Lung (tissue), 12 donors: ENCODE data around the gene TMEM31. TPM values are rescaled to one million over a fixed set of nuclear protein-coding genes. Genes with fewer than 3 reads are reported as not detected.

Experiments used
- ATAC-seq: fragments of 200-7000 bp; cut with Tn5 transposase; one replicate; pipeline ENCODE4 v1.9.1; 2020; ENCODE audit warnings: moderate number of reproducible peaks; ENCODE audit not compliant: insufficient read depth, low FRiP score
- DNase-seq, 3 donors: peaks; one replicate each; pipeline ENCODE4 v3.0.0-alpha.2; 2013 to 2017
- H3K27ac ChIP-seq, 2 donors: one replicate each; pipeline ENCODE4 v1.5.1; 2013; ENCODE audit warnings: mild to moderate bottlenecking in 2 of 2, moderate library complexity in 2 of 2, control low read depth in 1 of 2, inconsistent platforms in 1 of 2, low read depth in 1 of 2, low read length in 1 of 2
- H3K27me3 ChIP-seq, 3 donors: one replicate each; pipeline ENCODE4 v1.5.1; 2013; ENCODE audit warnings: low read length in 2 of 3; ENCODE audit not compliant: control insufficient read depth in 3 of 3, insufficient read depth in 3 of 3
- H3K36me3 ChIP-seq, 4 donors: one replicate each; pipeline ENCODE4 v1.5.1; 2013; ENCODE audit warnings: low read length in 4 of 4, mild to moderate bottlenecking in 1 of 4, moderate library complexity in 1 of 4; ENCODE audit not compliant: control insufficient read depth in 4 of 4, insufficient read depth in 4 of 4
- H3K4me1 ChIP-seq, 5 donors: one replicate each; pipeline ENCODE4 v1.5.1; 2013; ENCODE audit warnings: low read length in 5 of 5, mild to moderate bottlenecking in 2 of 5, moderate library complexity in 1 of 5; ENCODE audit not compliant: control insufficient read depth in 5 of 5, insufficient read depth in 5 of 5
- H3K4me3 ChIP-seq: one replicate; pipeline ENCODE4 v1.5.1; 2013; ENCODE audit warnings: mild to moderate bottlenecking, control low read depth, moderate library complexity
- H3K9ac ChIP-seq, 2 donors: one replicate each; pipeline ENCODE4 v1.5.1; 2013; ENCODE audit warnings: low read length in 2 of 2, control low read depth in 1 of 2; ENCODE audit not compliant: insufficient read depth in 1 of 2
- H3K9me3 ChIP-seq, 4 donors: one replicate each; pipeline ENCODE4 v1.5.1; 2013; ENCODE audit warnings: low read length in 3 of 4, mild to moderate bottlenecking in 1 of 4, moderate library complexity in 1 of 4; ENCODE audit not compliant: control insufficient read depth in 4 of 4, insufficient read depth in 3 of 4
- CTCF ChIP-seq: IDR thresholded peaks from 2 replicates; pipeline ENCODE4 v1.5.1; 2012; ENCODE audit warnings: mild to moderate bottlenecking; ENCODE audit errors: control extremely low read depth, extremely low read depth
- WGBS, 2 donors: extraction: QIAGEN DNeasy Blood & Tissue Kit; methylation state at CpG; one replicate each; pipeline ENCODE4 v1.1.7; 2013; 5-methylcytosine and 5-hydroxymethylcytosine counted together
- polyA plus RNA-seq, 2 donors: library from polyadenylated mRNA; stranded (reverse); fragments of 200-250 nt; gene quantifications; one replicate each; pipeline ENCODE4 v1.2.1, GENCODE V29; 2013
- total RNA-seq, 2 donors: library from RNA; depleted of rRNA in 1 of 2; stranded (reverse); fragments of >200 nt in 1 of 2; gene quantifications; one replicate each; pipeline ENCODE4 v1.2.1, GENCODE V29; 2014 to 2021
- donor health status: control.
- donor health status: control.
- donor health status: Bipolar disorder and iron deficiency.
- donor health status: healthy.
- donor health status: DM: yes; HTN: yes; CAD: no.

TMEM31 gene
- total and polyA plus RNA-seq, 4 donors = 0.30 to 0.65 TPM; not detected in 2

- DNase-seq (peak in 2 of 3 donors; percentile 24 to 63), ATAC-seq (no peak)
- H3K9ac ChIP-seq = no peak overlapping the region
- peak overlapping the region in 1 of 2 donors; percentile 12 for H3K27ac ChIP-seq
- H3K9me3 ChIP-seq = no peaks in the 10 kb centered on the region
- no peaks in the 10 kb centered on the region for H3K36me3 ChIP-seq
- 37 to 48% methylated on average over 8 of the region's 8 CpGs for WGBS, 2 donors
- no peak overlapping the region for H3K4me3 ChIP-seq
- H3K4me1 ChIP-seq = peaks cover 0 to 4% (median 0%) of the 10 kb centered on the region in 5 donors
- peaks cover 0 to 48% (median 12%) of the 10 kb centered on the region in 3 donors for H3K27me3 ChIP-seq
- no peak for TF ChIP-seq CTCF
Measured at GRCh38 chrX:103730796-103731493, 20.2 kb downstream of the TMEM31 start.

GRCh38 chrX:103733017-103733416 is 22.3 kb downstream of the TMEM31 start:
- DNase-seq (no peak), ATAC-seq (no peak)
- H3K27ac ChIP-seq = no peak overlapping the region
- no peaks in the 10 kb centered on the region for H3K36me3 ChIP-seq
- H3K9ac ChIP-seq = no peak overlapping the region
- no peaks in the 10 kb centered on the region for H3K9me3 ChIP-seq
- 92 to 94% methylated on average over 1 of the region's 1 CpG for WGBS, 2 donors
- H3K27me3 ChIP-seq = peaks cover 0 to 56% (median 14%) of the 10 kb centered on the region in 3 donors
- peaks cover 0 to 4% (median 0%) of the 10 kb centered on the region in 5 donors for H3K4me1 ChIP-seq
- TF ChIP-seq CTCF = no peak
- no peak overlapping the region for H3K4me3 ChIP-seq

- 50 to 53% methylated on average over 4 of the region's 4 CpGs for WGBS, 2 donors
- DNase-seq (no peak), ATAC-seq (no peak)
- Histone ChIP-seq H3K36me3 (no peaks in the 10 kb centered on the region), H3K4me3 (no peak overlapping the region), H3K27me3 (peaks cover 0 to 64% (median 21%) of the 10 kb centered on the region in 3 donors), H3K4me1 (peaks cover 0 to 4% (median 0%) of the 10 kb centered on the region in 5 donors), H3K27ac (no peak overlapping the region), H3K9ac (no peak overlapping the region), H3K9me3 (no peaks in the 10 kb centered on the region)
- TF ChIP-seq CTCF = no peak
Measured at GRCh38 chrX:103734125-103734760, 23.5 kb downstream of the TMEM31 start.
